Prostate gland (tissue), 2 donors: ENCODE data around the gene P4HTM. TPM values are rescaled to one million over a fixed set of nuclear protein-coding genes. Genes with fewer than 3 reads are reported as not detected.
A peak's percentile ranks its signal among the peaks of the same experiment; 100 is the strongest.

Experiments
- DNase-seq: peaks from one replicate; pipeline ENCODE4 v3.0.0-alpha.2; 2019; ENCODE audit warnings: low spot score
- H3K27ac ChIP-seq, 2 donors: fragments of 200-600 bp; sonication (generic); 2 replicates each; pipeline ENCODE4 v1.5.1; 2017 to 2019
- H3K27me3 ChIP-seq: fragments of 200-600 bp; sonication (generic); replicated peaks from 2 replicates; pipeline ENCODE4 v1.5.1; 2019; ENCODE audit not compliant: insufficient read depth
- H3K36me3 ChIP-seq, 2 donors: fragments of 200-600 bp; sonication (generic); 1 replicate in 1 of 2; 2 replicates in 1 of 2; pipeline versions ENCODE4 v1.5.1 to v1.8.1; 2017 to 2019
- H3K4me1 ChIP-seq: fragments of 200-600 bp; sonication (generic); replicated peaks from 2 replicates; pipeline ENCODE4 v1.5.1; 2019
- H3K4me3 ChIP-seq, 2 donors: fragments of 200-600 bp; sonication (generic); 2 replicates each; pipeline ENCODE4 v1.5.1; 2017 to 2019
- H3K9me3 ChIP-seq: fragments of 200-600 bp; sonication (generic); 2 replicates; pipeline ENCODE4 v1.5.1; 2017
- CTCF ChIP-seq, 4 experiments: fragments of 200-600 bp in 2 of 4; fragments of 450-650 bp in 2 of 4; sonication (generic) in 2 of 4; IDR thresholded peaks; 1 replicate in 3 of 4; 2 replicates in 1 of 4; pipeline ENCODE4 v1.5.1; 2016 to 2019; ENCODE audit warnings: antibody characterized with exemption in 4 of 4, mild to moderate bottlenecking in 2 of 4, moderate library complexity in 2 of 4
- POLR2A ChIP-seq: fragments of 450-650 bp; IDR thresholded peaks from one replicate; pipeline ENCODE4 v1.6.1; 2016; ENCODE audit warnings: antibody characterized with exemption, mild to moderate bottlenecking
- POLR2AphosphoS5 ChIP-seq: sonication (generic); formaldehyde crosslinking; IDR thresholded peaks from one replicate; pipeline ENCODE4 v1.6.1; 2017; ENCODE audit warnings: antibody characterized with exemption
- WGBS: methylation state at CpG from one replicate; pipeline ENCODE4 v1.1.5; 2018; 5-methylcytosine and 5-hydroxymethylcytosine counted together
- intact Hi-C: fragments of 100-400 bp; cut with DNase I; formaldehyde crosslinking; loops from one replicate; pipeline ENCODE4 v1.14.2; 2022
- total RNA-seq, 2 donors: library from RNA; depleted of rRNA; stranded (reverse); fragments of >200 nt; gene quantifications; one replicate each; pipeline ENCODE4 v1.1.0, GENCODE V29; 2016

The P4HTM gene
- total RNA-seq, 2 donors from 2014 or later, result 56.0 to 101 TPM

- no peak overlapping the region for H3K4me3 ChIP-seq
- H3K27ac ChIP-seq, result no peak overlapping the region
- H3K36me3 ChIP-seq, result no peaks in the 10 kb centered on the region
- DNase-seq, result no peak
- intact Hi-C loops, result no loop called here
- WGBS, result 83% methylated on average over 2 of the region's 2 CpGs
- H3K9me3 ChIP-seq, result no peaks in the 10 kb centered on the region
- TF ChIP-seq CTCF (IDR thresholded peaks at IDR 0.05), result no peak
- TF ChIP-seq POLR2A, result no peak
- no peak for TF ChIP-seq POLR2AphosphoS5
- H3K4me1 ChIP-seq, result no peaks in the 10 kb centered on the region
- H3K27me3 ChIP-seq, result no peaks in the 10 kb centered on the region
Measured at GRCh38 chr3:48962340-48962739, 27.7 kb upstream of the P4HTM start.

- Histone ChIP-seq H3K4me1 (no peaks in the 10 kb centered on the region), H3K36me3 (no peaks in the 10 kb centered on the region), H3K9me3 (no peaks in the 10 kb centered on the region), H3K4me3 (no peak overlapping the region), H3K27ac (no peak overlapping the region), H3K27me3 (no peaks in the 10 kb centered on the region)
- intact Hi-C loops, result no loop called here
- DNase-seq, result no peak
- 62% methylated on average over 4 of the region's 4 CpGs for WGBS
- TF ChIP-seq POLR2AphosphoS5 (no peak), POLR2A (no peak), CTCF (IDR thresholded peaks at IDR 0.05) (no peak)
Measured at GRCh38 chr3:48962939-48963338, 27.1 kb upstream of the P4HTM start.

GRCh38 chr3:48963591-48963990, 26.4 kb upstream of the P4HTM start:
- 71% methylated on average over 2 of the region's 2 CpGs for WGBS
- Histone ChIP-seq H3K27me3 (no peaks in the 10 kb centered on the region), H3K4me1 (no peaks in the 10 kb centered on the region), H3K4me3 (no peak overlapping the region), H3K9me3 (no peaks in the 10 kb centered on the region), H3K27ac (no peak overlapping the region), H3K36me3 (peaks cover 0 to 2% of the 10 kb centered on the region in 2 donors)
- no peak for DNase-seq
- TF ChIP-seq CTCF (IDR thresholded peaks at IDR 0.05) (no peak), POLR2A (no peak), POLR2AphosphoS5 (no peak)
- intact Hi-C loops, result no loop called here

- Histone ChIP-seq H3K9me3 (no peaks in the 10 kb centered on the region), H3K36me3 (peaks cover 8 to 12% of the 10 kb centered on the region in 2 donors)
Measured at GRCh38 chr3:48966367-48966766, 23.7 kb upstream of the P4HTM start.

More at GRCh38 chr3:48966367-48966766, 23.7 kb upstream of the P4HTM start:
- intact Hi-C loops, result no loop called here
- DNase-seq, result no peak
- Histone ChIP-seq H3K27ac (peak overlapping the region in 1 of 2 donors; percentile 54), H3K4me3 (no peak overlapping the region), H3K4me1 (no peaks in the 10 kb centered on the region), H3K27me3 (no peaks in the 10 kb centered on the region)
- TF ChIP-seq POLR2A, result no peak
- no peak for TF ChIP-seq CTCF (IDR thresholded peaks at IDR 0.05)
- no peak for TF ChIP-seq POLR2AphosphoS5
- 75% methylated on average over 3 of the region's 3 CpGs for WGBS
